Thyroid gland (tissue), 4 donors: Measurements from ENCODE around the gene CLIP2. TPM values are rescaled to one million over a fixed set of nuclear protein-coding genes. Genes with fewer than 3 reads are reported as not detected.

Experiments
- DNase-seq, 2 donors: peaks; one replicate each; pipeline ENCODE4 v3.0.0-alpha.2; 2019
- H3K27ac ChIP-seq, 3 donors: fragments of 200-600 bp; sonication (generic); 1 replicate in 2 of 3; 2 replicates in 1 of 3; pipeline ENCODE4 v1.5.1; 2016 to 2019; ENCODE audit warnings: mild to moderate bottlenecking in 1 of 3, moderate library complexity in 1 of 3
- H3K27me3 ChIP-seq: fragments of 200-600 bp; sonication (generic); one replicate; pipeline ENCODE4 v1.5.1; 2019
- H3K36me3 ChIP-seq, 2 donors: fragments of 200-600 bp; sonication (generic); one replicate each; pipeline ENCODE4 v1.5.1; 2016 to 2019
- H3K4me1 ChIP-seq, 2 donors: fragments of 200-600 bp; sonication (generic); one replicate each; pipeline ENCODE4 v1.5.1; 2017 to 2019
- H3K4me3 ChIP-seq, 3 donors: fragments of 200-600 bp; sonication (generic); replicated peaks in 1 of 3; 1 replicate in 2 of 3; 2 replicates in 1 of 3; pipeline ENCODE4 v1.5.1; 2016; ENCODE audit warnings: mild to moderate bottlenecking in 1 of 3
- H3K9me3 ChIP-seq: fragments of 200-600 bp; sonication (generic); one replicate; pipeline ENCODE4 v1.5.1; 2017
- POLR2A ChIP-seq, 2 donors: fragments of 450-650 bp; IDR thresholded peaks; one replicate each; pipeline ENCODE4 v1.6.1; 2017; ENCODE audit warnings: antibody characterized with exemption in 2 of 2, mild to moderate bottlenecking in 2 of 2, moderate library complexity in 1 of 2
- WGBS, 2 donors: methylation state at CpG; one replicate each; pipeline ENCODE4 v1.1.5; 2017; 5-methylcytosine and 5-hydroxymethylcytosine counted together
- intact Hi-C: fragments of 100-400 bp; cut with DNase I; formaldehyde crosslinking; loops from one replicate; pipeline ENCODE4 v1.15.1; 2023
- total RNA-seq, 4 donors: library from RNA; depleted of rRNA; stranded (reverse); fragments of >200 nt; gene quantifications; one replicate each; pipeline ENCODE4 v1.2.3, GENCODE V29; 2016
- TF ChIP-seq, protein P1 (sequence below), 6 experiments: fragments of 200-600 bp in 3 of 6; fragments of 450-650 bp in 3 of 6; sonication (generic) in 3 of 6; IDR thresholded peaks; one replicate each; pipeline ENCODE4 v1.5.1; 2016 to 2019; ENCODE audit warnings: antibody characterized with exemption in 6 of 6, mild to moderate bottlenecking in 2 of 6, inconsistent platforms in 1 of 6, moderate library complexity in 1 of 6

CLIP2 gene
- total RNA-seq, 4 donors from 2014 or later: 4.4 to 16.5 (median 6.7) TPM

DNA sequence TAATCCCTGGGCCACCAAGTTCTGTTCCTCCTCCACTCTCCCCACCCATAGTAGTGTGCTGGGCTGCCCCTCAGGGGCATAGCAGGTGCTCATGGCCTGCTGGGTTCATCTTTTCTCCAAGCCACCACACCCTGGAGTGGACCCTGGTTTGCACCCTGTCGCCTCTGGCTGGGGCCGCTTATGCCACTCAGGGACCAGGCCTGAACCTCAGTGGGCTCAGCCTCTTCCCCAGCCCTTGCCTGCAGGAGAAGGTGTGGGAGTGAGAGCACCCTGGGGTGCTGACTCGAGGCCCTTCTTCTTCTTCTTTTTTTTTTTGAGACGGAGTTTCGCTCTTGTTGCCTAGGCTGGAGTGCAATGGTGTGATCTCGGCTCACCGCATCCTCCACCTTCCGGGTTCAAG is 10.2 kb downstream of the CLIP2 start:
- DNase-seq: no peak
- Histone ChIP-seq H3K36me3 (no peaks in the 10 kb centered on the region), H3K9me3 (no peaks in the 10 kb centered on the region), H3K27ac (no peak overlapping the region), H3K4me3 (no peak overlapping the region), H3K27me3 (no peaks in the 10 kb centered on the region), H3K4me1 (peaks cover 0 to 3% of the 10 kb centered on the region in 2 donors)
- TF ChIP-seq, protein P1, sequence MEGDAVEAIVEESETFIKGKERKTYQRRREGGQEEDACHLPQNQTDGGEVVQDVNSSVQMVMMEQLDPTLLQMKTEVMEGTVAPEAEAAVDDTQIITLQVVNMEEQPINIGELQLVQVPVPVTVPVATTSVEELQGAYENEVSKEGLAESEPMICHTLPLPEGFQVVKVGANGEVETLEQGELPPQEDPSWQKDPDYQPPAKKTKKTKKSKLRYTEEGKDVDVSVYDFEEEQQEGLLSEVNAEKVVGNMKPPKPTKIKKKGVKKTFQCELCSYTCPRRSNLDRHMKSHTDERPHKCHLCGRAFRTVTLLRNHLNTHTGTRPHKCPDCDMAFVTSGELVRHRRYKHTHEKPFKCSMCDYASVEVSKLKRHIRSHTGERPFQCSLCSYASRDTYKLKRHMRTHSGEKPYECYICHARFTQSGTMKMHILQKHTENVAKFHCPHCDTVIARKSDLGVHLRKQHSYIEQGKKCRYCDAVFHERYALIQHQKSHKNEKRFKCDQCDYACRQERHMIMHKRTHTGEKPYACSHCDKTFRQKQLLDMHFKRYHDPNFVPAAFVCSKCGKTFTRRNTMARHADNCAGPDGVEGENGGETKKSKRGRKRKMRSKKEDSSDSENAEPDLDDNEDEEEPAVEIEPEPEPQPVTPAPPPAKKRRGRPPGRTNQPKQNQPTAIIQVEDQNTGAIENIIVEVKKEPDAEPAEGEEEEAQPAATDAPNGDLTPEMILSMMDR (IDR thresholded peaks at IDR 0.05): no peak
- TF ChIP-seq POLR2A (IDR thresholded peaks at IDR 0.05): no peak
- intact Hi-C loops: no loop called here
- WGBS, 2 donors: 92 to 94% methylated on average over 8 of the region's 8 CpGs

DNA sequence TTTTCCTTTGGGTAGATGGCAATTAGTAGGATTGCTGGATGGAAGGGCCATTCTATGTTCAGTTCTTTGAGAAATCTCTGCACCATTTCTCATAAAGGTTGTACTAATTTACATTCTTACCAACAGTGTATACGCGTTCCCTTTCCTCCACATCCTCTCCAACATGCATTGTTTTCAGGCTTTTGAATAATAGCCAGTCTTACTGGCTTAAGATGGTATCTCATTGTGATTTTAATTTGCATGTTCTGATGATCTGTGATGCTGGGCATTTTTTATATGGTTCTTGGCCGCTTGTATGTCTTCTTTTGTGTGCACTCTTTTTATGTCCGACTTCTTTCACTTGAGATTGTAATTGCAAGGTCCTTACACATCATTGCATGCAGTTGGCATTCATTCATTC is 11.7 kb downstream of the CLIP2 start:
- H3K9me3 ChIP-seq: no peaks in the 10 kb centered on the region
- peaks cover 0 to under 1% of the 10 kb centered on the region in 2 donors for H3K4me1 ChIP-seq
- no peak for TF ChIP-seq POLR2A (IDR thresholded peaks at IDR 0.05)
- TF ChIP-seq, protein P1 (IDR thresholded peaks at IDR 0.05): no peak
- DNase-seq: no peak
- no peak overlapping the region for H3K4me3 ChIP-seq
- intact Hi-C loops: no loop called here
- H3K27me3 ChIP-seq: no peaks in the 10 kb centered on the region
- H3K27ac ChIP-seq: no peak overlapping the region
- 85 to 92% methylated on average over 4 of the region's 4 CpGs for WGBS, 2 donors
- no peaks in the 10 kb centered on the region for H3K36me3 ChIP-seq

DNA sequence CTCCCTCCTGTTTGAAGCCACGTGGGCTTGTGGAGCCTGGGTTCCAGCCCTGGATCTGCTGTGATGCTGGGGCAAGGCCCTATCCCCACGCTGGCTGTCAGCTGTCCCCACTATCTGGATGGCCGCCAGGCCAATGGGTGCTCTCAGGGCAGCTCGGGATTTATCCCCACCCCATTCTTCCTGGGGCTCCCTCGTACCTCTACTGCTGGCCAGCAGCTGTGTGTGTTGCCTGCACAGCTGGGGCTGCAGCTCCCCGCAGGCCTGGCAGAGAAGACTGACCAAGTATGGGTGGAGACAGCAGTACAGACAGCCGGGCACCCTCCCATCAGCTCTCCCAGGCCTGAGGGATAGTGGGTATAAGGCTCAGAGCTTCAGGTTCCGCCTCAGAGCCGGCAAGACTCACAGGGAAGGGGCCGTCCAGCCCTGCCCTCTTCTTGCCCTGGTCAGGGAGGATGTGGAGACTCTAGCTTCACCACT is 13.6 kb downstream of the CLIP2 start:
- Histone ChIP-seq H3K4me3 (no peak overlapping the region), H3K27ac (no peak overlapping the region), H3K27me3 (no peaks in the 10 kb centered on the region), H3K36me3 (no peaks in the 10 kb centered on the region), H3K9me3 (no peaks in the 10 kb centered on the region), H3K4me1 (peaks cover 0 to 12% of the 10 kb centered on the region in 2 donors)
- intact Hi-C loops: no loop called here
- DNase-seq: no peak
- WGBS, 2 donors: 70 to 100% methylated on average over 1 to 9 of the region's 10 CpGs
- no peak for TF ChIP-seq POLR2A (IDR thresholded peaks at IDR 0.05)
- TF ChIP-seq, protein P1 (IDR thresholded peaks at IDR 0.05): no peak

DNA sequence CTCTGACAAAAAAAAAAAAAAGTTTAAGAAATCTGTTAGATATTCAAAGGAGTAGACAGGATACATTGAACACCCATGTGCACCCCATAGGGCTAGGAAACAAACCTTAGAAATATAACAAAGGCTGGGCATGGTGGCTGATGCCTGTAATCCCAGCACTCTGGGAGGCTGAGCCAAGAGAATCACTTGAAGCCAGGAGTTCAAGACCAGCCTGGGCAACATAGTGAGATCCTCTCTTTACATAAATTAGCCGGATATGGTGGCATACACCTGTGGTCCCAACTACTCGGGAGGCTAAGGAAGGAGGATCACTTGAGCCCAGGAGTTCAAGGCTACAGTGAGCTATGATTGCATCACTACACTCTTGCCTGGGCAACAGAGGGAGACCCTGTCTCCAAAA is 15.3 kb downstream of the CLIP2 start:
- Histone ChIP-seq H3K9me3 (no peaks in the 10 kb centered on the region), H3K27me3 (no peaks in the 10 kb centered on the region), H3K27ac (no peak overlapping the region), H3K36me3 (no peaks in the 10 kb centered on the region), H3K4me1 (peaks cover 0 to 12% of the 10 kb centered on the region in 2 donors), H3K4me3 (no peak overlapping the region)
- TF ChIP-seq POLR2A (IDR thresholded peaks at IDR 0.05): no peak
- TF ChIP-seq, protein P1 (IDR thresholded peaks at IDR 0.05): no peak
- DNase-seq: no peak
- WGBS, 2 donors: 88 to 96% methylated on average over 2 of the region's 2 CpGs
- intact Hi-C loops: no loop called here

DNA sequence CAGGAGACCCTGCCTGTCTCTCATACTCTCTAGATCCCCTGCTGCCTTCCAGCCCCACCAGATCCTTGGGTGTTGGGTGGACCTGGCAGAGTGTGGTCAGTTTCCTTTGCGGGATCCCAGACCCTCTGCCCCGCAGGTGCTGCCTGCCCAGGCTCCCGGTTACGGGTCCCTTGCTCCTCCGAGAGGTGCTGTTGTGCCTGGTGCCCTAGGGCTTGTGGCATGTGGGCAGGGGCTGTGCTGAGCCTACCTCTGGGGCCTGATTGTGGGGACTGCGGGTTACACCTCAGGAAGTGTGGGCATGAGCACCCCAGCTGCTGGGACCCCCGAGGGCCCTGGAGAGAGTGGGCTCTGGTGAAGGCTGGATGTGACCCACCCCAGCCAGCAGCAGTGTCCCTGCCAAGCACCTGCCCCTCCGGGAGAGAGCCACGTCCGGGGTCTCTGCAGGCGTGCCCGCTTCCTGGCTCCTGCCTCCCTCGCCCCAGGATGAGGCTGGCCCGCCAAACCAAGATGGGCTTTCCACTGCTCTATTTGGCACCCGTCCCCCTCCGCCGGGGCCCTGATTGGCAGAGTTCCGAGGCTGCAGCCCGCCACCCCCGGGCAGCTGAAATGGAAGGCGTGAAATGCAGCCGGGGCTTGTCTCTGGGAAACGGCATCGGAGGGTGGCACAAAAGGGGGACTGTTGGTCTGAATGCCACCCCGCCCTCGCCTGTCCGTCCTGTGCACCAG is 17.0 kb downstream of the CLIP2 start:
- TF ChIP-seq, protein P1 (IDR thresholded peaks at IDR 0.05): no peak
- TF ChIP-seq POLR2A (IDR thresholded peaks at IDR 0.05): no peak
- DNase-seq: no peak
- H3K4me1 ChIP-seq: peaks cover 0 to 12% of the 10 kb centered on the region in 2 donors
- no peaks in the 10 kb centered on the region for H3K36me3 ChIP-seq
- no peak overlapping the region for H3K4me3 ChIP-seq
- 40 to 86% methylated on average over 13 to 14 of the region's 27 CpGs for WGBS, 2 donors
- no peaks in the 10 kb centered on the region for H3K27me3 ChIP-seq
- intact Hi-C loops: no loop called here
- no peak overlapping the region for H3K27ac ChIP-seq
- H3K9me3 ChIP-seq: no peaks in the 10 kb centered on the region
